ENCODE results near the gene RNF112. TPM values are rescaled to one million over a fixed set of nuclear protein-coding genes. Genes with fewer than 3 reads are reported as not detected.

The RNF112 gene
- total RNA-seq: 1 to 10 TPM; 1.2 to 1.8 TPM

GRCh38 chr17:19410875-19411620, at the start of gene RNF112:
RNF112 (plus strand) TSS chr17:19411232; CDS start chr17:19411409, 177 bp downstream.
- no peak within 1 kb of the TSS for H3K4me3 Mint-ChIP-seq
- H3K4me1 Mint-ChIP-seq: no peaks in the 10 kb centered on the region
- no peaks in the 10 kb centered on the region for H3K9me3 Mint-ChIP-seq
- no peak for ATAC-seq (ENCODE audit: low read depth)
- POLR2A ChIA-PET: no interaction called here
- peaks cover 7% of the 10 kb centered on the region for H3K27me3 Mint-ChIP-seq
- DNase-seq: no peak
- H3K27ac Mint-ChIP-seq: no peak within 1 kb of the TSS
- H3K36me3 Mint-ChIP-seq: no peaks in the 10 kb centered on the region

GRCh38 chr17:19361326-19361725, 49.7 kb upstream of the RNF112 start:
- ATAC-seq (ENCODE audit: low read depth) (no peak), DNase-seq (no peak)
- H3K36me3 Mint-ChIP-seq: no peaks in the 10 kb centered on the region
- peaks cover 3% of the 10 kb centered on the region for H3K4me1 Mint-ChIP-seq
- POLR2A ChIA-PET: no interaction called here
- H3K27ac Mint-ChIP-seq: no peak overlapping the region
- H3K9me3 Mint-ChIP-seq: no peaks in the 10 kb centered on the region
- peaks cover 19% of the 10 kb centered on the region for H3K27me3 Mint-ChIP-seq
- H3K4me3 Mint-ChIP-seq: peak overlapping the region; percentile 13

- H3K4me1 Mint-ChIP-seq: peaks cover 3% of the 10 kb centered on the region
- DNase-seq: no peak
- POLR2A ChIA-PET: interaction anchor here (2.2 kb wide), 1 partner anchor 16 kb away, joined by 13 read pairs; the partner anchor contains the start of gene MAPK7
- H3K27me3 Mint-ChIP-seq: peaks cover 19% of the 10 kb centered on the region
- H3K27ac Mint-ChIP-seq: no peak overlapping the region
- no peaks in the 10 kb centered on the region for H3K36me3 Mint-ChIP-seq
- H3K4me3 Mint-ChIP-seq: peak overlapping the region; percentile 66
- no peak for ATAC-seq (ENCODE audit: low read depth)
- no peaks in the 10 kb centered on the region for H3K9me3 Mint-ChIP-seq
Observed at GRCh38 chr17:19361944-19362276, 49.1 kb upstream of the RNF112 start.

GRCh38 chr17:19362277-19363113, 48.5 kb upstream of the RNF112 start, which contains the start of gene B9D1:
B9D1 (minus strand) TSS chr17:19362723; CDS start chr17:19362569, 154 bp downstream.
- peaks cover 19% of the 10 kb centered on the region for H3K27me3 Mint-ChIP-seq
- peak; percentile 93 for DNase-seq
- POLR2A ChIA-PET: interaction anchor here (1.1 to 2.2 kb wide), 4 partner anchors 15 to 104 kb away, joined by 3 to 13 read pairs (median 4); partner anchors contain the start of gene MAPK7
- H3K9me3 Mint-ChIP-seq: no peaks in the 10 kb centered on the region
- H3K4me3 Mint-ChIP-seq: peak within 1 kb of the TSS; percentile 86
- peak; percentile 87 for ATAC-seq (ENCODE audit: low read depth)
- peak within 1 kb of the TSS; percentile 63 for H3K27ac Mint-ChIP-seq
- no peaks in the 10 kb centered on the region for H3K36me3 Mint-ChIP-seq
- peaks cover 3% of the 10 kb centered on the region for H3K4me1 Mint-ChIP-seq

GRCh38 chr17:19363114-19363438, 48.0 kb upstream of the RNF112 start:
- H3K9me3 Mint-ChIP-seq: no peaks in the 10 kb centered on the region
- ATAC-seq (ENCODE audit: low read depth) (no peak), DNase-seq (no peak)
- H3K4me3 Mint-ChIP-seq: peak overlapping the region; percentile 86
- H3K27ac Mint-ChIP-seq: no peak overlapping the region
- peaks cover 3% of the 10 kb centered on the region for H3K4me1 Mint-ChIP-seq
- H3K36me3 Mint-ChIP-seq: no peaks in the 10 kb centered on the region
- POLR2A ChIA-PET: interaction anchor here (1.1 to 2.2 kb wide), 4 partner anchors 15 to 104 kb away, joined by 3 to 13 read pairs (median 4); partner anchors contain the start of gene MAPK7
- peaks cover 19% of the 10 kb centered on the region for H3K27me3 Mint-ChIP-seq

- Mint-ChIP-seq H3K4me1 (peaks cover 3% of the 10 kb centered on the region), H3K27me3 (peaks cover 19% of the 10 kb centered on the region), H3K4me3 (no peak overlapping the region), H3K9me3 (no peaks in the 10 kb centered on the region), H3K27ac (no peak overlapping the region), H3K36me3 (no peaks in the 10 kb centered on the region)
- POLR2A ChIA-PET: interaction anchor here (1.1 to 2.2 kb wide), 4 partner anchors 14 to 103 kb away, joined by 3 to 13 read pairs (median 4); partner anchors contain the start of gene MAPK7
- no peak for DNase-seq
- ATAC-seq (ENCODE audit: low read depth): no peak
Observed at GRCh38 chr17:19363460-19364035, 47.5 kb upstream of the RNF112 start.

GRCh38 chr17:19364699-19365498, 46.1 kb upstream of the RNF112 start:
- no peak overlapping the region for H3K27ac Mint-ChIP-seq
- DNase-seq: no peak
- POLR2A ChIA-PET: interaction anchor here (1.6 kb wide), 1 partner anchor 13 kb away, joined by 11 read pairs; the partner anchor contains the start of gene MAPK7
- H3K4me1 Mint-ChIP-seq: peaks cover 14% of the 10 kb centered on the region
- no peaks in the 10 kb centered on the region for H3K9me3 Mint-ChIP-seq
- ATAC-seq (ENCODE audit: low read depth): no peak
- peaks cover 23% of the 10 kb centered on the region for H3K27me3 Mint-ChIP-seq
- H3K36me3 Mint-ChIP-seq: no peaks in the 10 kb centered on the region
- H3K4me3 Mint-ChIP-seq: no peak overlapping the region

GRCh38 chr17:19365499-19365817, 45.6 kb upstream of the RNF112 start:
- Mint-ChIP-seq H3K4me3 (no peak overlapping the region), H3K27ac (no peak overlapping the region), H3K27me3 (peaks cover 22% of the 10 kb centered on the region), H3K4me1 (peaks cover 19% of the 10 kb centered on the region), H3K9me3 (no peaks in the 10 kb centered on the region), H3K36me3 (no peaks in the 10 kb centered on the region)
- no peak for DNase-seq
- POLR2A ChIA-PET: interaction anchor here (1.6 kb wide), 1 partner anchor 13 kb away, joined by 11 read pairs; the partner anchor contains the start of gene MAPK7
- no peak for ATAC-seq (ENCODE audit: low read depth)

GRCh38 chr17:19365833-19366636, 45.0 kb upstream of the RNF112 start:
- H3K9me3 Mint-ChIP-seq: no peaks in the 10 kb centered on the region
- H3K27ac Mint-ChIP-seq: peak overlapping the region; percentile 11
- H3K4me1 Mint-ChIP-seq: peaks cover 24% of the 10 kb centered on the region
- POLR2A ChIA-PET: interaction anchor here (1.6 kb wide), 1 partner anchor 12 kb away, joined by 11 read pairs; the partner anchor contains the start of gene MAPK7
- DNase-seq: no peak
- H3K36me3 Mint-ChIP-seq: no peaks in the 10 kb centered on the region
- H3K27me3 Mint-ChIP-seq: peaks cover 20% of the 10 kb centered on the region
- no peak for ATAC-seq (ENCODE audit: low read depth)
- no peak overlapping the region for H3K4me3 Mint-ChIP-seq

- no peak for DNase-seq
- H3K27me3 Mint-ChIP-seq: peaks cover 16% of the 10 kb centered on the region
- no peak overlapping the region for H3K4me3 Mint-ChIP-seq
- no peaks in the 10 kb centered on the region for H3K36me3 Mint-ChIP-seq
- no peaks in the 10 kb centered on the region for H3K9me3 Mint-ChIP-seq
- ATAC-seq (ENCODE audit: low read depth): no peak
- POLR2A ChIA-PET: interaction anchor here (1.6 kb wide), 1 partner anchor 11 kb away, joined by 11 read pairs; the partner anchor contains the start of gene MAPK7
- no peak overlapping the region for H3K27ac Mint-ChIP-seq
- H3K4me1 Mint-ChIP-seq: peaks cover 27% of the 10 kb centered on the region
Observed at GRCh38 chr17:19366637-19366972, 44.4 kb upstream of the RNF112 start.

GRCh38 chr17:19368229-19368628, 42.8 kb upstream of the RNF112 start:
- H3K4me3 Mint-ChIP-seq: no peak overlapping the region
- POLR2A ChIA-PET: interaction anchor here (2.4 kb wide), 1 partner anchor 10 kb away, joined by 9 read pairs; the partner anchor contains the start of gene MAPK7
- H3K27ac Mint-ChIP-seq: peak overlapping the region; percentile 35
- peaks cover 18% of the 10 kb centered on the region for H3K27me3 Mint-ChIP-seq
- peaks cover 36% of the 10 kb centered on the region for H3K4me1 Mint-ChIP-seq
- DNase-seq (no peak), ATAC-seq (ENCODE audit: low read depth) (no peak)
- H3K9me3 Mint-ChIP-seq: no peaks in the 10 kb centered on the region
- H3K36me3 Mint-ChIP-seq: no peaks in the 10 kb centered on the region
